CD4-positive, alpha-beta memory T cell (primary cell): ENCODE data around the gene SPATA3. TPM values are rescaled to one million over a fixed set of nuclear protein-coding genes. Genes with fewer than 3 reads are reported as not detected.
"Not testable (repeated sequence)": the region's sequence is repeated elsewhere in the genome, so short reads cannot be mapped to it uniquely, and the experiment has no call there.

Experiments
- CTCF ChIA-PET: fragments of 350-600 bp; sonication (Branson Sonifier 250); formaldehyde crosslinking; loops from one replicate; lab custom pipeline; 2021; ENCODE audit warnings: inconsistent platforms; ENCODE audit not compliant: partially characterized antibody; lab: Charles Lee
- POLR2A ChIA-PET: fragments of 350-600 bp; sonication (Branson Sonifier 250); formaldehyde crosslinking; loops from one replicate; lab custom pipeline; 2021; ENCODE audit not compliant: partially characterized antibody; lab: Charles Lee
- DNase-seq, 5 donors: peaks; one replicate each; pipeline versions ENCODE4 v3.0.0 to v3.0.0-alpha.2; 2020 to 2022; ENCODE audit warnings: mixed read lengths in 1 of 5
- H3K27ac ChIP-seq: one replicate; pipeline ENCODE4 v1.7.0; 2013; ENCODE audit warnings: low read depth, low read length
- H3K27me3 ChIP-seq: 2 replicates; pipeline ENCODE4 v1.7.0; 2013; ENCODE audit warnings: mild to moderate bottlenecking, low read length, moderate library complexity; ENCODE audit not compliant: insufficient read depth
- H3K36me3 ChIP-seq: 2 replicates; pipeline ENCODE4 v1.7.0; 2013; ENCODE audit warnings: mild to moderate bottlenecking, low read length, moderate library complexity; ENCODE audit not compliant: insufficient read depth
- H3K4me1 ChIP-seq: 2 replicates; pipeline ENCODE4 v1.7.0; 2013; ENCODE audit warnings: mild to moderate bottlenecking, low read length, moderate library complexity; ENCODE audit not compliant: insufficient read depth
- H3K4me3 ChIP-seq, 2 donors: one replicate each; pipeline ENCODE4 v1.7.0; 2013; ENCODE audit warnings: low read length in 2 of 2, mild to moderate bottlenecking in 1 of 2
- H3K9me3 ChIP-seq, 2 donors: one replicate each; pipeline ENCODE4 v1.7.0; 2013; ENCODE audit warnings: low read length in 2 of 2, control low read depth in 1 of 2; ENCODE audit not compliant: control insufficient read depth in 1 of 2
- H3K27ac Mint-ChIP-seq, 7 donors: one replicate each; pipeline ENCODE4 v1.8.0; 2020 to 2021; ENCODE audit warnings: mixed read lengths in 7 of 7, mild to moderate bottlenecking in 6 of 7, inconsistent platforms in 3 of 7, moderate library complexity in 3 of 7
- H3K27me3 Mint-ChIP-seq, 2 donors: one replicate each; pipeline ENCODE4 v1.8.0; 2020 to 2021; ENCODE audit warnings: mixed read lengths in 2 of 2
- H3K36me3 Mint-ChIP-seq, 2 donors: one replicate each; pipeline ENCODE4 v1.8.0; 2020 to 2021; ENCODE audit warnings: mixed read lengths in 2 of 2, inconsistent platforms in 1 of 2, mild to moderate bottlenecking in 1 of 2
- H3K4me1 Mint-ChIP-seq, 4 donors: one replicate each; pipeline ENCODE4 v1.8.0; 2020 to 2021; ENCODE audit warnings: mixed read lengths in 4 of 4, mild to moderate bottlenecking in 1 of 4
- H3K4me3 Mint-ChIP-seq, 8 donors: one replicate each; pipeline ENCODE4 v1.8.0; 2020 to 2021; ENCODE audit warnings: mixed read lengths in 8 of 8, mild to moderate bottlenecking in 7 of 8, moderate library complexity in 6 of 8, inconsistent platforms in 3 of 8
- H3K9me3 Mint-ChIP-seq, 8 donors: one replicate each; pipeline ENCODE4 v1.8.0; 2020 to 2021; ENCODE audit warnings: mixed read lengths in 8 of 8, mild to moderate bottlenecking in 5 of 8, inconsistent platforms in 3 of 8, moderate library complexity in 1 of 8
- intact Hi-C: fragments of 100-400 bp; cut with micrococcal nuclease; formaldehyde crosslinking; loops from one replicate; pipeline ENCODE4 v1.15.1; 2023
- polyA plus RNA-seq, 2 donors: library from polyadenylated mRNA; unstranded; fragments of 300-500 nt; fragmentation: Illumina TruSeq; gene quantifications; one replicate each; pipeline ENCODE4 v1.2.3, GENCODE V29; 2021
- total RNA-seq, 2 experiments: library from RNA; stranded (reverse); gene quantifications; one replicate each; pipeline ENCODE4 v1.2.3, GENCODE V29; 2021

Gene SPATA3
- total and polyA plus RNA-seq, 4 experiments from 2014 or later, result not detected

DNA sequence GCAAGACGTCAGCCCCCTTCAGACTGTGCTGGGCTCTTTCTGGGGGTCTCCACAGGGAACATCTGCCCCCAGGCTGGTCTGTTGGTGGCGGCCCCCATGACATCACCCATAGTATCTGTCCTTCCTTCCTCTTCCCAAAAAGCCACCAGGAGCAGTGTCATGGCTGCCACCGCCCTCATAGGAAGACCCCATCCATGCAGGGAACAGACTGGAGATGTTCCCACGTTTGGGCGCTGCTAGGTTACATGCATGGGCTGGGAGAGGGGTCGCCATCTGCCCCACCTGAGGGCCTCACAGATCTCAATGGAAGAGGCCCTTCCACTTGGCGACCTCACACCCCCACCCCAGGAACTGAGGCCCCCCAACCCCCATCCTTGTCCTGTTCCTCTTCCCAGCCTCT lies 5.1 kb downstream of the SPATA3 start:
- Mint-ChIP-seq H3K36me3 (peaks cover 0 to 4% of the 10 kb centered on the region in 2 donors), H3K27me3 (peaks cover 26 to 45% of the 10 kb centered on the region in 2 donors), H3K4me3 (no peak overlapping the region), H3K27ac (peak overlapping the region in 1 of 7 donors; percentile 2), H3K9me3 (peaks cover 2 to 13% (median 7%) of the 10 kb centered on the region in 8 donors), H3K4me1 (peaks cover 0 to 3% (median 0%) of the 10 kb centered on the region in 4 donors)
- no peak for DNase-seq
- no peaks in the 10 kb centered on the region for H3K36me3 ChIP-seq
- H3K27ac ChIP-seq, result no peak overlapping the region
- H3K4me1 ChIP-seq, result no peaks in the 10 kb centered on the region
- H3K4me3 ChIP-seq, result no peak overlapping the region
- ChIA-PET POLR2A (no interaction called here), CTCF (no interaction called here)
- intact Hi-C loops, result no loop called here
- peaks cover 3% of the 10 kb centered on the region for H3K27me3 ChIP-seq
- no peaks in the 10 kb centered on the region for H3K9me3 ChIP-seq

GRCh38 chr2:231001921-231002320 lies 6.0 kb downstream of the SPATA3 start:
- Mint-ChIP-seq H3K9me3 (peaks cover 2 to 10% (median 6%) of the 10 kb centered on the region in 8 donors), H3K27ac (peak overlapping the region in 1 of 7 donors; percentile 55), H3K27me3 (peaks cover 26 to 43% of the 10 kb centered on the region in 2 donors), H3K4me3 (no peak overlapping the region), H3K4me1 (peaks cover 0 to 3% (median 0%) of the 10 kb centered on the region in 4 donors), H3K36me3 (peaks cover 0 to 4% of the 10 kb centered on the region in 2 donors)
- Histone ChIP-seq H3K27me3 (peaks cover 3% of the 10 kb centered on the region), H3K9me3 (no peaks in the 10 kb centered on the region), H3K27ac (no peak overlapping the region), H3K4me1 (no peaks in the 10 kb centered on the region), H3K4me3 (no peak overlapping the region), H3K36me3 (no peaks in the 10 kb centered on the region)
- ChIA-PET POLR2A (no interaction called here), CTCF (no interaction called here)
- no peak for DNase-seq
- intact Hi-C loops, result no loop called here

DNA sequence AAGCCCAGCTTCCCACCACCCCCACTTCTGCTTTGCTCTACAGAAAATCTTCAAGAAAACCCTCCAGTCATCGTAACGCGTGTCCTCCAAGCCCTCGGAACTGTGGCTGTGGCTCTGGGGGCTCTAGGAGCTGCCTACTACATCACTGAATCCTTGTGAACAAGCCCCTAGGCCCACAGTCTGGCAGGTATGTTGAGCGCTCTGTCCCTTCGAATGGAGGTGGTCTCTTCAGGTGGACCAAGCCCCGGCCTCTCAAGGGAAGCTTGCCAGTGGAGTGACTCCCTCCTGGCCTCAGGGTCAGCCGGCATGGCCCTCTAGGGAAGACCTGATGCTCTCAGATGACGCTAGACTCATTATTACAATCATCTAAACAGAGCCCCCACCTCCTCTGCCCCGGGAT lies 6.7 kb downstream of the SPATA3 start:
- Mint-ChIP-seq H3K9me3 (peaks cover 0 to 6% (median 3%) of the 10 kb centered on the region in 8 donors), H3K27ac (no peak overlapping the region), H3K27me3 (peaks cover 24 to 39% of the 10 kb centered on the region in 2 donors), H3K36me3 (peaks cover 0 to 4% of the 10 kb centered on the region in 2 donors), H3K4me1 (peaks cover 0 to 3% (median 0%) of the 10 kb centered on the region in 4 donors), H3K4me3 (no peak overlapping the region)
- Histone ChIP-seq H3K4me3 (no peak overlapping the region), H3K4me1 (no peaks in the 10 kb centered on the region), H3K27me3 (peaks cover 3% of the 10 kb centered on the region), H3K9me3 (no peaks in the 10 kb centered on the region), H3K36me3 (no peaks in the 10 kb centered on the region), H3K27ac (no peak overlapping the region)
- intact Hi-C loops, result no loop called here
- POLR2A ChIA-PET, result no interaction called here
- CTCF ChIA-PET, result no interaction called here
- no peak for DNase-seq

DNA sequence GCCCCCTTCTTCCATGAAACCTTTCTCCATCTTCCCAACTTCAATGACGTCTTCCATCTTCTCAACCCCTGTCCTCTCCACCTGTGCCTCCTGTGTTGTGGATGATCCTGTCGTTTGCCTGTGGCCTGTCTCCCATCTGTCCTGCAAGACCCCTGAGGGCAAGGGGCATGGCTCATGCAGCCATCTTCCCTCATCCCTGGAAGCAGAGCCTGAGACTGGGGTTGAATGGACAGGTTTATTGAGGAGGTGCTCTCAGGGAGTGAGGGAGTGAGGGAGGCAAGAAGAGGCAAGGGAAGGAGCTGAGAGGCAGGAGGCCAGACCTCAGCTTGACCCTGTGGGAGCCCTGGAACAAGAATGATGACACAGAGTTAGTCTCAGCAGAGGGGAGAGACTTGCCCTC lies 7.3 kb downstream of the SPATA3 start:
- H3K4me3 ChIP-seq, result no peak overlapping the region
- no peaks in the 10 kb centered on the region for H3K36me3 ChIP-seq
- Mint-ChIP-seq H3K4me3 (no peak overlapping the region), H3K27me3 (peaks cover 27 to 39% of the 10 kb centered on the region in 2 donors), H3K27ac (no peak overlapping the region), H3K4me1 (peaks cover 0 to 3% (median 0%) of the 10 kb centered on the region in 4 donors), H3K36me3 (peaks cover 0 to 4% of the 10 kb centered on the region in 2 donors), H3K9me3 (peaks cover 0 to 6% (median 3%) of the 10 kb centered on the region in 8 donors)
- no peak overlapping the region for H3K27ac ChIP-seq
- H3K9me3 ChIP-seq, result no peaks in the 10 kb centered on the region
- POLR2A ChIA-PET, result no interaction called here
- H3K27me3 ChIP-seq, result peaks cover 3% of the 10 kb centered on the region
- CTCF ChIA-PET, result no interaction called here
- intact Hi-C loops, result no loop called here
- H3K4me1 ChIP-seq, result no peaks in the 10 kb centered on the region
- no peak for DNase-seq

- H3K9me3 Mint-ChIP-seq, H3K27me3 ChIP-seq, DNase-seq, intact Hi-C loops, H3K36me3 ChIP-seq, H3K4me1 ChIP-seq, H3K9me3 ChIP-seq, H3K4me3 ChIP-seq, H3K27ac Mint-ChIP-seq, H3K27ac ChIP-seq, H3K36me3 Mint-ChIP-seq, H3K4me1 Mint-ChIP-seq, POLR2A ChIA-PET: not testable (repeated sequence)
- peak overlapping the region in 1 of 8 donors; percentile 67 for H3K4me3 Mint-ChIP-seq
- CTCF ChIA-PET, result interaction anchor here (1.1 to 1.3 kb wide), 2 partner anchors 13 to 17 kb away, joined by 3 to 4 read pairs; no protein-coding TSS in a partner anchor
- peaks cover 21 to 27% of the 10 kb centered on the region in 2 donors for H3K27me3 Mint-ChIP-seq
These were observed 9.0 kb downstream of the SPATA3 start for GRCh38 chr2:231004930-231005329.

GRCh38 chr2:231007286-231008098 lies 11.6 kb downstream of the SPATA3 start:
- Mint-ChIP-seq H3K27me3 (peaks cover 8 to 14% of the 10 kb centered on the region in 2 donors), H3K4me3 (no peak overlapping the region), H3K27ac (no peak overlapping the region), H3K9me3 (peaks cover 0 to 6% (median 3%) of the 10 kb centered on the region in 8 donors), H3K36me3 (peaks cover 0 to 4% of the 10 kb centered on the region in 2 donors), H3K4me1 (peaks cover 0 to 3% (median 0%) of the 10 kb centered on the region in 4 donors)
- intact Hi-C loops, result no loop called here
- POLR2A ChIA-PET, result no interaction called here
- Histone ChIP-seq H3K4me1 (no peaks in the 10 kb centered on the region), H3K36me3 (no peaks in the 10 kb centered on the region), H3K4me3 (no peak overlapping the region), H3K9me3 (no peaks in the 10 kb centered on the region), H3K27me3 (no peaks in the 10 kb centered on the region), H3K27ac (no peak overlapping the region)
- CTCF ChIA-PET, result interaction anchor here (1.2 kb wide), 1 partner anchor 20 kb away, joined by 3 read pairs; no protein-coding TSS in a partner anchor
- DNase-seq, result no peak

GRCh38 chr2:231008131-231008530 lies 12.2 kb downstream of the SPATA3 start:
- no peak overlapping the region for H3K4me3 Mint-ChIP-seq
- POLR2A ChIA-PET, result no interaction called here
- intact Hi-C loops, result no loop called here

More at GRCh38 chr2:231008131-231008530, 12.2 kb downstream of the SPATA3 start:
- no peaks in the 10 kb centered on the region for H3K36me3 ChIP-seq
- DNase-seq, result no peak
- Mint-ChIP-seq H3K27ac (no peak overlapping the region), H3K4me1 (peaks cover 0 to 3% (median 0%) of the 10 kb centered on the region in 4 donors), H3K9me3 (peaks cover 0 to 6% (median 3%) of the 10 kb centered on the region in 8 donors), H3K27me3 (peaks cover 8 to 12% of the 10 kb centered on the region in 2 donors), H3K36me3 (peaks cover 0 to 4% of the 10 kb centered on the region in 2 donors)
- H3K9me3 ChIP-seq, result no peaks in the 10 kb centered on the region
- no peak overlapping the region for H3K27ac ChIP-seq
- H3K4me3 ChIP-seq, result no peak overlapping the region
- CTCF ChIA-PET, result interaction anchor here (1.2 kb wide), 1 partner anchor 21 kb away, joined by 3 read pairs; no protein-coding TSS in a partner anchor
- H3K4me1 ChIP-seq, result no peaks in the 10 kb centered on the region
- no peaks in the 10 kb centered on the region for H3K27me3 ChIP-seq
